Psoas muscle (tissue), 8 donors: ENCODE data around the gene RPL37A. TPM values are rescaled to one million over a fixed set of nuclear protein-coding genes. Genes with fewer than 3 reads are reported as not detected.

Source experiments
- ATAC-seq, 4 donors: fragments of 200-7000 bp; cut with Tn5 transposase; one replicate each; pipeline ENCODE4 v1.9.1; 2020; ENCODE audit warnings: moderate library complexity in 3 of 4, mild to moderate bottlenecking in 2 of 4
- DNase-seq, 2 donors: peaks; one replicate each; pipeline ENCODE4 v3.0.0-alpha.2; 2020
- H3K27ac ChIP-seq: fragments of 200-600 bp; one replicate; pipeline ENCODE4 v1.8.0; 2022
- H3K27me3 ChIP-seq, 3 donors: fragments of 200-600 bp in 1 of 3; one replicate each; pipeline versions ENCODE4 v1.6.1 to v1.8.0; 2013 to 2022; ENCODE audit warnings: low read length in 2 of 3, mild to moderate bottlenecking in 2 of 3, moderate library complexity in 1 of 3; ENCODE audit not compliant: insufficient read depth in 3 of 3
- H3K36me3 ChIP-seq, 2 donors: fragments of 200-600 bp in 1 of 2; one replicate each; pipeline versions ENCODE4 v1.6.1 to v1.8.0; 2013 to 2022; ENCODE audit warnings: low read depth in 1 of 2, mild to moderate bottlenecking in 1 of 2, moderate library complexity in 1 of 2; ENCODE audit not compliant: insufficient read depth in 1 of 2
- H3K4me1 ChIP-seq: fragments of 200-600 bp; one replicate; pipeline ENCODE4 v1.8.0; 2022
- H3K4me3 ChIP-seq: fragments of 200-600 bp; one replicate; pipeline ENCODE4 v1.8.0; 2022; ENCODE audit warnings: mild to moderate bottlenecking
- H3K9me3 ChIP-seq: fragments of 200-600 bp; one replicate; pipeline ENCODE4 v1.8.0; 2022
- CTCF ChIP-seq: fragments of 200-600 bp; IDR thresholded peaks from one replicate; pipeline ENCODE4 v1.8.0; 2022; ENCODE audit warnings: antibody characterized with exemption
- WGBS, 3 donors: extraction: QIAGEN DNeasy Blood & Tissue Kit; methylation state at CpG; one replicate each; pipeline versions ENCODE4 v1.1.6 to v1.1.7; 2013; 5-methylcytosine and 5-hydroxymethylcytosine counted together
- intact Hi-C, 2 donors: fragments of 100-400 bp; cut with DNase I; formaldehyde crosslinking; loops; one replicate each; pipeline versions ENCODE4 v1.11.0 to v1.14.2; 2022
- polyA plus RNA-seq, 3 donors: library from polyadenylated mRNA; stranded (reverse); fragments of 200-250 nt; gene quantifications; one replicate each; pipeline ENCODE4 v1.2.3, GENCODE V29; 2013
- total RNA-seq, 4 donors: library from RNA; stranded (reverse); fragmentation: NEBNext Ultra II Directional in 2 of 4; extraction: Animal tissue kit (Norgen Biotek cat#: 25700) in 2 of 4; gene quantifications; one replicate each; pipeline versions ENCODE4 v1.2.1 to v1.2.4, GENCODE V29; 2021 to 2023
- donor health status: healthy with polysubstance abuse.
- donor health status: DM: no; HTN: no; CAD: no; lungs with moderate emphysema.
- donor health status: Bipolar disorder and iron deficiency.
- donor health status: healthy.
- donor health status: DM: yes; HTN: yes; CAD: no.
- donor health status: DM: no; HTN: no; CAD: no.
- donor health status: DM: no; HTN: no; CAD: no.
- donor health status: DM: yes; HTN: yes; CAD: no.

Gene RPL37A
- total and polyA plus RNA-seq, 7 donors = 2,701 to 6,936 (median 3,343) TPM

- intact Hi-C loops = no loop called here
- Histone ChIP-seq H3K27me3 (no peaks in the 10 kb centered on the region), H3K36me3 (peaks cover 29 to 67% of the 10 kb centered on the region in 2 donors), H3K4me1 (peaks cover 33% of the 10 kb centered on the region), H3K9me3 (no peaks in the 10 kb centered on the region), H3K27ac (no peak overlapping the region), H3K4me3 (no peak overlapping the region)
- no peak for TF ChIP-seq CTCF
- DNase-seq (no peak), ATAC-seq (no peak)
- 84 to 86% (median 85%) methylated on average over 1 of the region's 1 CpG for WGBS, 3 donors
Observed at GRCh38 chr2:216504376-216504762, 5.7 kb downstream of the RPL37A start.

GRCh38 chr2:216505133-216506106 lies 6.8 kb downstream of the RPL37A start:
- Histone ChIP-seq H3K36me3 (peaks cover 26 to 56% of the 10 kb centered on the region in 2 donors), H3K4me1 (peaks cover 24% of the 10 kb centered on the region), H3K27ac (no peak overlapping the region), H3K9me3 (no peaks in the 10 kb centered on the region), H3K4me3 (no peak overlapping the region), H3K27me3 (no peaks in the 10 kb centered on the region)
- 92 to 95% (median 94%) methylated on average over 15 of the region's 15 CpGs for WGBS, 3 donors
- ATAC-seq (no peak), DNase-seq (no peak)
- no peak for TF ChIP-seq CTCF
- intact Hi-C loops = no loop called here

- no peak overlapping the region for H3K4me3 ChIP-seq
- no peaks in the 10 kb centered on the region for H3K27me3 ChIP-seq
- H3K27ac ChIP-seq = peak overlapping the region; percentile 40
- intact Hi-C loops = no loop called here
- H3K4me1 ChIP-seq = peaks cover 16% of the 10 kb centered on the region
- no peaks in the 10 kb centered on the region for H3K9me3 ChIP-seq
- no peak for TF ChIP-seq CTCF
- peak; percentile 22 to 39 (median 22) for ATAC-seq
- no peak for DNase-seq
- H3K36me3 ChIP-seq = peaks cover 16 to 36% of the 10 kb centered on the region in 2 donors
- WGBS, 3 donors = 81 to 91% (median 81%) methylated on average over 5 of the region's 5 CpGs
Observed at GRCh38 chr2:216507220-216508160, 8.8 kb downstream of the RPL37A start.

- 66 to 95% (median 66%) methylated on average over 1 of the region's 1 CpG for WGBS, 3 donors
- Histone ChIP-seq H3K27me3 (no peaks in the 10 kb centered on the region), H3K4me1 (peaks cover 12% of the 10 kb centered on the region), H3K9me3 (no peaks in the 10 kb centered on the region), H3K27ac (peak overlapping the region; percentile 40), H3K4me3 (no peak overlapping the region), H3K36me3 (peaks cover 9 to 28% of the 10 kb centered on the region in 2 donors)
- no peak for TF ChIP-seq CTCF
- ATAC-seq (peak; percentile 70 to 76 (median 73)), DNase-seq (no peak)
- intact Hi-C loops = no loop called here
Observed at GRCh38 chr2:216508229-216508628, 9.6 kb downstream of the RPL37A start.
